RPMI8226 (cell line): ENCODE results near the gene KRT75.
"Not testable (repeated sequence)": the region's sequence is repeated elsewhere in the genome, so short reads cannot be mapped to it uniquely, and the experiment has no call there.

Experiments used
- DNase-seq: peaks from one replicate; pipeline ENCODE4 v3.0.0-alpha.2; 2015

The KRT75 gene

DNA sequence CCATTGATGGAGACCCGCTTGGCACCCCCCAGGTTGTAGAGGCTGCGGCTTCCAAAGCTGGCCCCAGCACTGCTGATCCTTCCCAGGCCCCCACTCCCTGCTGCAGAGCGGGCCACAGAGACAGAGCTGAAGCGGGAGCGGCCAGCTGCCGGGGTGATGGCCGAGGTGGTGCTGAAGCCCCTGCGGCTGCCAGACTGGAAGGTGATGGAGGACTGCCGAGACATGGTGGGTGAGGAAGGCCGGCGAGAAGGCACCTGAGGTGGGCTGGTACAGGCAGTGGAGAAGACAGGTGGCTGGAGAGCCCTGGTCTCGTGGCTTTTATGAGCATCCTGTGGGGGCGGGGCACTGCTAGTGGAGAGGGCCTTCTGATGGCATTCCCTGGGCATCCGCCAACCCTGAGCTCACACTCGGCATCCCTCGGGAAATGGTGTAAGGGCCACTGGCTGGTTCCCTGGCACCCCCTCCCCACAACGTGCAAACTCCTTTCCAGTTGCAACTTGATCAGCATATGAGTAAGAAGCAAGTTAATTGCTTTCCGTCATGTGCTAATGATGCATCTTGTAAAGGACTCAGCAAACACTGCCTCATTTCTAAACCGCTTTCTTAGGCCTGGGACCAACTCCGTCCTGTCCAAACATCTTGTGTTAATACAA lies at the start of gene KRT75:
Gene KRT75 (minus strand): TSS at position 291 of the 653 bp plus-strand sequence. CDS start 67 bp downstream, at position 224.
- no peak for DNase-seq

DNA sequence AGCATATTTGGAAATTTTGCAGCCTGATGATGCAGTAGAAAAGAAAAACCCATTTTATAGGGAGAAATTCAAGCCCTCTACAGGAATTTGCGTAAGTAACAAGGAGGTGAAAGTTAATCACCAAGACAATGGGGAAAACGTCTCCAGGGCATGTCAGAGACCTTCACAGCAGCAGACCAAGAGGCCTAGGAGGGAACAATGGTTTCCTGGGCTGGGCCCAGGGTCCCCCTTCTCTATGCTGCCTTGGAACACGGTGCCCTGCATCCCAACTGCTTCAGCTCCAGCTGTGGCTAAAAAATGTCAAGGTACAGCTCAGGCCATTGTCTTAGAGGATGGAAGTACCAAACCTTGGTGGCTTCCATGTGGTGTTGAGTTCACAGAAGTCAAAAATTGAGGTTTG lies 45.9 kb upstream of the KRT75 start:
- DNase-seq = no peak

DNA sequence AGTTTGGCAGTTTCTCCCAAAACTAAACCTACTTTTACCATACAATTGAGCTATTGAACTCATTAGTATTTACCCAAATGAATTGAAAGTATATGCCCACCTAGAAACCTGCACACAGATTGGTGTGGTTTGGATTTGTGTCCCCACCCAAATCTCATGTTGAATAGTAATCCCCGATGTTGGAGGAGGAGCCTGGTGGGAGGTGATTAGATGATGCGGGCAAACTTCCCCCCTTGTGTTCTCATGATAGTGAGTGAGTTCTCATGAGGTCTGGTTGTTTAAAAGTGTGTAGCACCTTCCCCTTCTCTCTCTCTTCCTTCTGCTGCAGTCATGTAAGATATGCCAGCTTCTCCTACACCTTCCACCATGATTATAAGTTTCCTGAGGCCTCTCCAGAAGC lies 43.5 kb upstream of the KRT75 start:
- DNase-seq = no peak

- DNase-seq = no peak
Measured at GRCh38 chr12:52474212-52474611, 40.0 kb upstream of the KRT75 start.

DNA sequence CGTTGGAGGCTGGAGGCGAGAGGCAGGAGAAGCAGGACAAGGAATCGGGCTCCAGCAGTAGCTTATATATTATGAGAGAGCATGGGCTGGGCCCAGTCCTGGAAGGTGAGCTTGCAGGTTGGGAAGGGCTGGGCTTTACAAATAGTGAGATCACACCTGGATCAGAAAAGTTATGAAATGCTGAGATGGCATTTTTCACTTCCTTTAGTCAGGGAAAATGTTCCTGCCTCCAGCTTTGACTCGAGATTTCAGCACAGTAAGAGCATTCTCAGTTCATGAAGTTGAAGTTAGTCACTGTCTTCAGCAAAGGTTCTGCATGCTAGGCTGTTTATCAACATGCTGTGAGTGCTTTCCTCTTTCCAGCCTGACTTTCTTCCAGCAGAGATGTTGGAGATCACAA lies 39.6 kb upstream of the KRT75 start, which contains the start of gene KRT6C:
Gene KRT6C (minus strand): TSS at position 38 of the 400 bp plus-strand sequence. CDS start 68 bp downstream, outside the sequence.
- peak; percentile 86 for DNase-seq

GRCh38 chr12:52469853-52470252 lies 35.7 kb upstream of the KRT75 start:
- DNase-seq = no peak

DNA sequence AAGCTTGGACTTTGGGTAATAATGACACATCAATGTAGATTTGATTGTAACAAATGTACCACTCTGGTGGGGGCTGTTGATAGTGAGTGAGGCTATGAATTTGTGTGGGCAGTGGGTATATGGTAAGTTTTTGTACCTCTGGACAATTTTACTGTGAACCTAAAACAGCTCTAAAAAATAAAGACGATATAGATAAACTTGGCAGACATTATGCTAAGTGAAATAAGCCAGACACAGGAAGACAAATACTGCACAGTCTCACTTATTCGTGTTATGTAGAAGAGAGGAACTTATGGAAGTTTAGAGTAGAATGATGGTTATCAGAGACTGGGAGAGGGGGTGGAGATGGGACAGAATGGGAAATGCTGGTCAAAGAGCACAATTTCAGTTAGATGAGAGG lies 30.7 kb upstream of the KRT75 start:
- no peak for DNase-seq

- DNase-seq = peak; percentile 62
Measured at GRCh38 chr12:52461693-52462092, 27.5 kb upstream of the KRT75 start.

GRCh38 chr12:52458861-52459260 lies 24.7 kb upstream of the KRT75 start:
- DNase-seq = no peak

DNA sequence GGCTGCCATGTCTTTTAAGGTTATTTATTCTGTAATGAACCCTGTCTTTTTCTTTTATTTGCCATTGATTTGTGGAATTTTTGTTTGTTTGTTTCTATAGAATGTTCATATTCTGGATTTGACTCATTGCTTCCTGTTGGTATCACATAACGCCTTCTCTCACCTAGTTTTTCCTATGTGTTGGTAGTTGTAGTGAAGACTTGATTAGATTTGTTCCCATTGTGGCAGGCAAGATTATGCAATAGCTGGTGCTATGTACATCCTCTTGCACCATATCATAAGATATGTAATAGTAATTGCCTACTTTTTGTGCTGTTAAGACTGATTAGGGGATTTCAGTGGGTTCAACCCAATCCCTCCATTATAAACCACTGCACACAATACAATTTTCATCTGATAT lies 21.6 kb upstream of the KRT75 start:
- DNase-seq = no peak

DNA sequence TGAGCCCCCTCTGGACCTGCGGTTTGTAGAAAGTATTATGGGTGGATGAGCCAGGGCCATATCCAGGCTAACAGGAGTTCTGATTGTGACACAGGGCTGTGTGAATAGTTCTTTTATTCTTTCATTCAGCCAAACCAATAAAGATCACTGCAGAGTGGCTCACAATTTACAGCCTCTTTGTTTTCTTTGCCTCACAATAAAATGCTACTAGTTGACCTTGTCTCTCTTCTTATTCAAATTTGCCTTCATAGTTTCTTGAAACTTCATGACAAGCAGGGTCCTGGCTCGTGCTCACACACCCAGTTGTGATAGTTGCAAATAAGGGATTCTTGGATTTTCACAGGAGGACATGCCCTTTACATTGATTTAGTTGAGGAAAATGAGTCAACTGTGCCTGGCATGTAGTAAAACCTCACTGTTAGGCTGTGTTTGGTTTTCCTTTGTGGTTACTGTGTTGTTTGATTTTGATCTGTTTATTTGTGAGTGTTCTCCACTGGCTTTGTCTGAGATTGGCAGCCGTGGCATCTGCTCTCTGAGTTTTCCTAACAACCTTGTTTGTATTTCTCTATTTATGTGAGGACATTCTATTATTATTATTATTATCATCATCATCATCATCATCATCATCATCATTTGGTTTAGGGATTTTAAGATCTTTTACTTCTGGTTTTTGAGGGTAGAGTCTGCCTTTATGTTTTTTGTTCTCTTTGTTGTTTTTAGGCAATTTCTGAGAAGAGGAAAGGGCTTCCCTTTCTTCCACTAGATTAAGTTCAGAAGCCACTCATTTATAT lies 20.4 kb upstream of the KRT75 start:
- DNase-seq = no peak

DNA sequence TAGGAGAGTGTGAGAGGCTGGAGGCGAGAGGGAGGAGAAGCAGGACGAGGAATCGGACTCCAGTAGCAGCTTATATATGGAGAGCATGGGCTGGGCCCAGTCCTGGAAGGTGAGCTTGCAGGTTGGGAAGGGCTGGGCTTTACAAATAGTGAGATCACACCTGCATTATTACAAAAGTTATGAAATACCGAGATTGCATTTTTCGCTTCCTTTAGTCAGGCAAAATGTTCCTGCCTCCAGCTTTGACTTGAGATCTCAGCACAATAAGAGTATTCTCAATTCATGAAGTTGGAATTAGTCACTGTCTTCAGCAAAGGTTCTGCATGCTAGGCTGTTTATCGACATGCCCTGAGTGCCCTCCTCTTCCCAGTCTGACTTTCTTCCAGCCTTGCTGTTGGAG lies 17.9 kb upstream of the KRT75 start, which contains the start of gene KRT6B:
Gene KRT6B (minus strand): TSS at position 46 of the 400 bp plus-strand sequence. CDS start 68 bp downstream, outside the sequence.
- DNase-seq = peak; percentile 13

DNA sequence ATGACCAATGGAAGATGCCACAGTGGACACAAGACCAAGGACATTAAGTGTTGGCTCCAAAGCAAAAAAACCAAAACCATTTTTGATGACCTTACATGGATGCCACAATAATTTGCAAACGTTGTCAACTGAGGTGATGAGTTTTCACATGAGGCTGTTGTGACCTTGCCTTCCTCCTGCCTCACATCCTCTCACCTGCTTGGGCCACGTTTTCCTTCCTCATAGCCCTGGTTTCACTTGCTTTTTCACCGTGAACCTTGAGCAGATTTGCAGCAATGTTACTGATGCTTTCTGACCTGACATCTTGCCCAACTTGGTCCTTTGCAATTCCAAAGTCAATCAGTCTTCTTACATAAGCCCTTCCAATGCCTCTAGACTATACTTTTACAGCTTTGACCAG lies 14.1 kb upstream of the KRT75 start:
- DNase-seq = peak; percentile 48

DNA sequence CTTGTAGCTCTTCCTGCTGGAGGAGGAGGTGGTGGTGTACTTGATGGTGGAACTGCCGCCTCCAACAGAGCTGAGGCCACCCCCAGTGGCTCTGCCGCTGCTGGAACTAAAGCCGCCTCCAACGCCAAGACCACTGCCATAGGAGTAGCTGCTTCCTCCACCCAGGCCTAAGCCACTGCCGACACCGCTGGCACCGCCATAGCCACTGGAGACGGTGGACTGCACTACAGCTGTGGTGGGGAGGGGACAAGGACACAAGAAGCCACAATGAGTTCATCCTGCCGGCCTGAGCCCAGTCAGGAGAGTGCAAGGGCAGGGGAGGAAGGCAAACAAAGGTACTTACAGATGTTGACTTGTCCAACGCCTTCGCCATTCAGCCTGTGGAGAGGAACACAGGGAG lies 13.0 kb upstream of the KRT75 start:
- DNase-seq = not testable (repeated sequence)

- DNase-seq = no peak
Measured at GRCh38 chr12:52446367-52447045, 12.3 kb upstream of the KRT75 start.

DNA sequence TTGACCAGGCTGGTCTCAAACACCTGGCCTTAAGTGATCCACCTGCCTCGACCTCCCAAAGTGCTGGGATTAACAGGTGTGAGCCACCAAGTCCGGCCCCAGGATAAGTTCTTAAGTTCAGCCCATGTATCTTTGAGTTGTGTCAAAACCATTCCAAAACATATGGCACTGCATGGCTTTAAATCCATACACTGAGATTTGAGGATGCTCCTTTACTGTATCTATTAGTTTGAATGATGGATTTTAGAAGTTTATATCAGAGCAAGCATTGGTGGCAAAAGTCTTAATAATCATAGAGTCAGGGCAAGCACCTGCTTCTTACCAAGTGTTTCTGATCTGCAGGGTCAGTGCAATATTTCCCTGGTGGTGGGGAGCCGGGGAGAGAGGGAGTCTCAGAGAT lies 11.7 kb upstream of the KRT75 start:
- DNase-seq = no peak

DNA sequence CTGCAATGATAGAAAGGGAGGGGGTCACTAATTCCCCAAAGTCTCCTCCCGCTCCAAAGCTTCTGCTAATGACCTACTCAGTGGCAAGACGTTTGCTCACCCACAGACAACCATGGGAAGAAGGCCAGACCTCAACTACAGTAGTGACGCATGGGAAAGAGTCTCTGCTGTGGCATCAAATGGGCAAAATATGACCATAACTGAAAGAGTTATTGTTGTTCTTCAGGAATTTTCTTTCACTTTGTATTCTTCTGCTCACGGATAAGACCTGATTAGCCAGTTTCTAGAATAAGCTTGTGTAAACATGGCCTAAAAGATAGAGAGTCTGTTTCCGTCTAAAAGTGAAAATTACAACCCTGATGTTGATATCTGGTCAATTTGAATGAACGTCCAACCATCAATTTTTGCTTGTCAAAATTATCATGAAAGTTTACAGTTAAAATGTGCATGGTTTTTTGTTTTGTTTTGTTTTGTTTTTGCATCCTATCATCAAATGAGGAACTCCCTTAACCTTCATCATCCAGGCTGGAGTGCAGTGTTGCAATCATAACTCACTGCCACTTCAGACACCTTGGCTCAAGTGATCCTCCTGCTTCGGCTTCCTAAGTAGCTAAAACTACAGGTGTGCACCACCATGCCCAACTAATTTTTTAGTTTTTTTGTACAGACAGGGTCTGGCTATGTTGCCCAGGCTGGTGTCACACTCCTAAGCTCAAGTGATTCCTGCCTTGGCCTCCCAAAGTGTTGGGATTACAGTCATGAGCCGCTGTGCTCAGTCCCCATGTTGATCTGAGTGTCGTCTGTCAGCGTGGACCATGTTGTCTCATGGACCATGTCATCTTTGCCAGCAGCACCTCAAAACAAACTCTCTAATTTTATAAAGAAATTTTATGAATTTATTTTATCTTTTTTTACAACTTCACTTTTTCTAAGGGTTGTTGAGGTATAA lies 10.8 kb upstream of the KRT75 start:
- DNase-seq = no peak

GRCh38 chr12:52443966-52444365 lies 9.8 kb upstream of the KRT75 start:
- no peak for DNase-seq

DNA sequence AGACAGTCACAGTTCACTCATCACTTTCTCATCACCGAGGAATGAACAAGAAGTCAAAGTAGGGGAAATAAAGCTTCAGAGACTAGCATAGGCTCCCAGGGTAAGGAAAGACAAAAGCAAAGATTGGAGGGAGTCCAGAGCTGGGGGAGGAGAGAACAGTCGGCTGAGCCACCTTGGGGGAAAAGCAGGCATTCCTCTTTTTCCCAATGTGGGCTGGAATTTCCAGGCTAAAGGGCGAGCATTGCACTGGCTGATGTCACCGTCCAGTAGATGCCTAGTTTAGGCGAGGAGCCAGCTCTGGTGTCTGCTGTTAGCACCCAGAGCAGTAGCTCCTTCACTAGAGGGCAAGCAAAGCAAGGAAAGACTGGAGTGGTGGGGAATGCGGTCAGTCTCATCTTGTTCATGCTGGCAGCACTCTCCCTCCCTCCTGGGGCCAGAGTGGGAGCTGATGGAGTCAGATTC lies 8.5 kb upstream of the KRT75 start:
- DNase-seq = no peak

- no peak for DNase-seq
Measured at GRCh38 chr12:52441320-52441911, 7.2 kb upstream of the KRT75 start.

DNA sequence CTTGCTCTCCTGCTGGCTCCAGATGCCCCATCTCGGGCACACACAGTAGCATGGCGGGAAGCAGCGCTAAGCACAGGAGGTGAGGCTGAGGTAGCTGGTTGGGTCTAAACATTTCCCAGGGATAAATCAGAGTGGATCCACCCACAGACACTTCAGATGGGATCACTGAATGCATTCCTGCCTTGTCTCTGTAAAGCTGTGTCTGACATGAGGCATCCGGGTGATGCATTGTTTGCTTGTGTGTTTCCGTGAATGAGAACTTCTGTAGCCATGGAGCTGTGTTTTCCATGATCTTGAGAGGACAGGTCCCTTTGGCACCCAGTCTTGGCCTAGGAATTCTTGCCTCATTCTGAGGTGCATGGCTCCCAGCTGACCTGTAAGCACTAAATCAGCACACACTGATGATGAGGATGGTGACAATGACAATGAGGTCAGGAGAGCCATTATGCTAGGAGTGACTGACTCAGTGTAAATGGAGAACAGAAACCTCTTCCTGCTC lies 6.7 kb upstream of the KRT75 start:
- peak; percentile 33 for DNase-seq

GRCh38 chr12:52439845-52440244 lies 5.7 kb upstream of the KRT75 start:
- DNase-seq = no peak
